IMR-90 (cell line): ENCODE results near the gene MRGPRD. TPM values are rescaled to one million over a fixed set of nuclear protein-coding genes. Genes with fewer than 3 reads are reported as not detected.

Experiments used
- ATAC-seq: fragments of 200-7000 bp; cut with Tn5 transposase; 2 replicates; pipeline ENCODE4 v1.9.1; 2020; ENCODE audit warnings: low read depth, mild to moderate bottlenecking, moderate library complexity
- BruUV-seq: library from RNA; stranded (reverse); fragments of 400-500 nt; replicated peaks from 2 replicates; lab custom pipeline; 2021; lab: Mats Ljungman, UMichigan
- CTCF ChIA-PET: fragments of 300-600 bp; formaldehyde crosslinking; extraction: SDS; loops from one replicate; lab custom pipeline; 2021; ENCODE audit warnings: antibody characterized with exemption; lab: Yijun Ruan, JAX
- POLR2A ChIA-PET: fragments of 300-600 bp; sonication (Branson Sonifier 250); formaldehyde crosslinking; loops from one replicate; lab custom pipeline; 2022; ENCODE audit warnings: antibody characterized with exemption; ENCODE audit not compliant: unreplicated experiment; lab: Charles Lee
- DNase-seq: peaks from one replicate; pipeline ENCODE4 v3.0.0; 2013
- H2AFZ ChIP-seq: replicated peaks from 2 replicates; pipeline ENCODE3; 2013; ENCODE audit warnings: low read length, mild to moderate bottlenecking; ENCODE audit not compliant: poor library complexity
- H2AK5ac ChIP-seq: 2 replicates; pipeline ENCODE4 v1.6.1; 2013; ENCODE audit warnings: low read depth, low read length, inconsistent platforms
- H2AK9ac ChIP-seq: replicated peaks from 2 replicates; pipeline ENCODE3; 2013; ENCODE audit warnings: mild to moderate bottlenecking, low read depth, low read length, moderate library complexity; ENCODE audit not compliant: poor library complexity
- H2BK120ac ChIP-seq: 2 replicates; pipeline ENCODE4 v1.6.1; 2013; ENCODE audit warnings: low read depth, low read length, inconsistent platforms
- H2BK15ac ChIP-seq: 3 replicates; pipeline ENCODE4 v1.6.1; 2013; ENCODE audit warnings: low read depth, low read length, inconsistent platforms
- H2BK20ac ChIP-seq: 2 replicates; pipeline ENCODE4 v1.6.1; 2013; ENCODE audit warnings: low read depth, mild to moderate bottlenecking, inconsistent platforms, low read length, moderate library complexity
- H2BK5ac ChIP-seq: 2 replicates; pipeline ENCODE4 v1.6.1; 2013; ENCODE audit warnings: mild to moderate bottlenecking, low read depth, low read length, inconsistent platforms; ENCODE audit not compliant: poor library complexity, severe bottlenecking
- H3K14ac ChIP-seq: replicated peaks from 2 replicates; pipeline ENCODE4 v1.6.1; 2013; ENCODE audit warnings: low read depth, low read length, inconsistent platforms
- H3K18ac ChIP-seq: 2 replicates; pipeline ENCODE4 v1.6.1; 2013; ENCODE audit warnings: low read depth, low read length, control low read depth
- H3K23ac ChIP-seq: 2 replicates; pipeline ENCODE4 v1.6.1; 2013; ENCODE audit warnings: low read depth, low read length, inconsistent platforms
- H3K27ac ChIP-seq: 2 replicates; pipeline ENCODE4 v1.5.1; 2013; ENCODE audit warnings: mild to moderate bottlenecking, control low read depth, low read length; ENCODE audit not compliant: insufficient read depth
- H3K27me3 ChIP-seq: 2 replicates; pipeline ENCODE4 v1.6.1; 2013; ENCODE audit warnings: low read length; ENCODE audit not compliant: control insufficient read depth, insufficient read depth
- H3K36me3 ChIP-seq: 2 replicates; pipeline ENCODE4 v1.6.1; 2013; ENCODE audit warnings: low read length, mixed read lengths; ENCODE audit not compliant: control insufficient read depth, insufficient read depth
- H3K4ac ChIP-seq: 2 replicates; pipeline ENCODE4 v1.6.1; 2013; ENCODE audit warnings: low read depth, low read length, inconsistent platforms
- H3K4me1 ChIP-seq: 2 replicates; pipeline ENCODE4 v1.6.1; 2013; ENCODE audit warnings: low read length, mixed read lengths; ENCODE audit not compliant: control insufficient read depth, insufficient read depth
- H3K4me2 ChIP-seq: 2 replicates; pipeline ENCODE4 v1.6.1; 2013; ENCODE audit warnings: low read depth, mild to moderate bottlenecking, control low read depth, low read length, moderate library complexity
- H3K4me3 ChIP-seq: 2 replicates; pipeline ENCODE4 v1.5.1; 2013; ENCODE audit warnings: low read depth, mild to moderate bottlenecking, control low read depth, low read length, moderate library complexity; ENCODE audit not compliant: insufficient read depth
- H3K56ac ChIP-seq: 2 replicates; pipeline ENCODE4 v1.6.1; 2013; ENCODE audit warnings: low read length, inconsistent platforms; ENCODE audit not compliant: insufficient read depth; ENCODE audit errors: extremely low read depth
- H3K79me1 ChIP-seq, 2 experiments: 2 replicates each; pipeline ENCODE4 v1.6.1; 2013; ENCODE audit warnings: low read length in 2 of 2, inconsistent platforms in 1 of 2, low read depth in 1 of 2
- H3K9ac ChIP-seq: 2 replicates; pipeline ENCODE4 v1.6.1; 2013; ENCODE audit warnings: low read depth, low read length, control low read depth
- H3K9me1 ChIP-seq: 2 replicates; pipeline ENCODE4 v1.6.1; 2013; ENCODE audit warnings: low read length, inconsistent platforms; ENCODE audit not compliant: insufficient read depth
- H3K9me3 ChIP-seq: 2 replicates; pipeline ENCODE4 v1.6.1; 2013; ENCODE audit warnings: low read length; ENCODE audit not compliant: control insufficient read depth, insufficient read depth
- H4K20me1 ChIP-seq: 2 replicates; pipeline ENCODE4 v1.6.1; 2013; ENCODE audit warnings: low read length, inconsistent platforms; ENCODE audit not compliant: insufficient read depth
- H4K5ac ChIP-seq: 2 replicates; pipeline ENCODE4 v1.6.1; 2013; ENCODE audit warnings: mild to moderate bottlenecking, low read depth, low read length, control low read depth
- H4K8ac ChIP-seq, 2 experiments: 2 replicates each; pipeline ENCODE4 v1.6.1; 2013; ENCODE audit warnings: low read depth in 2 of 2, low read length in 2 of 2, control low read depth in 1 of 2, inconsistent platforms in 1 of 2
- H4K91ac ChIP-seq: 2 replicates; pipeline ENCODE4 v1.6.1; 2013; ENCODE audit warnings: low read depth, low read length, inconsistent platforms; ENCODE audit not compliant: insufficient read depth
- MAFK ChIP-seq: IDR thresholded peaks from 2 replicates; pipeline ENCODE4 v1.6.1; 2012; ENCODE audit warnings: low read depth, low read length, improper control_type of control experiment
- WGBS, 2 experiments: methylation state at CpG; one replicate each; pipeline versions ENCODE4 v1.1.5 to v1.1.7; 2013; ENCODE audit warnings: missing lambda C conversion rate in 2 of 2; ENCODE audit not compliant: insufficient read length in 1 of 2; ENCODE audit errors: extremely low coverage in 2 of 2; 5-methylcytosine and 5-hydroxymethylcytosine counted together
- dilution Hi-C: fragments of 300-500 bp; cut with HindIII; formaldehyde crosslinking; loops from one replicate; pipeline ENCODE4 v1.14.3; 2018; ENCODE audit warnings: low sequenced_read_pairs; ENCODE audit not compliant: unreplicated experiment
- in situ Hi-C: fragments of 300-500 bp; cut with MboI; formaldehyde crosslinking; loops from 3 replicates; pipeline ENCODE4 v1.14.3; 2019; ENCODE audit warnings: low sequenced_read_pairs, inconsistent platforms, mixed read lengths
- intact Hi-C: fragments of 100-400 bp; cut with micrococcal nuclease; formaldehyde crosslinking; loops from 2 replicates; pipeline ENCODE4 v1.10.0; 2022
- polyA plus RNA-seq, 3 experiments: library from polyadenylated mRNA; depleted of rRNA; stranded (reverse); fragments of >200 nt; gene quantifications; 2 replicates each; pipeline ENCODE4 v1.2.3, GENCODE V29; 2012; ENCODE audit warnings: low replicate concordance in 1 of 3
- total RNA-seq: library from RNA; depleted of rRNA; stranded (reverse); fragments of >200 nt; gene quantifications from 2 replicates; pipeline ENCODE4 v1.2.3, GENCODE V29; 2012

The MRGPRD gene
- total and polyA plus RNA-seq, 2 of the 4 experiments (the other 2 are of a cell fraction), result not detected

- intact Hi-C loops (no loop called here), in situ Hi-C loops (loop anchor here (25.0 kb wide), 1 partner anchor 713 kb away; no protein-coding TSS in a partner anchor), dilution Hi-C loops (no loop called here)
- no peaks in the 10 kb centered on the region; the same call in 1 of the 2 replicates for H3K27me3 ChIP-seq
- H4K91ac ChIP-seq, result no peak overlapping the region
- no peak for TF ChIP-seq MAFK
- no peak overlapping the region for H2BK120ac ChIP-seq
- no peak overlapping the region for H3K14ac ChIP-seq
- no peak overlapping the region for H3K4ac ChIP-seq
- no peak overlapping the region for H3K18ac ChIP-seq
- H2BK15ac ChIP-seq, result no peak overlapping the region
- H3K27ac ChIP-seq, result no peak overlapping the region
- H2AK9ac ChIP-seq, result no peak overlapping the region
- no peak overlapping the region for H3K4me3 ChIP-seq
- H3K9me1 ChIP-seq, result no peaks in the 10 kb centered on the region; the same call in 1 of the 2 replicates
- no peak overlapping the region for H2AFZ ChIP-seq
- H3K79me1 ChIP-seq, result no peaks in the 10 kb centered on the region
- DNase-seq, result no peak
- no peak overlapping the region for H2BK5ac ChIP-seq
- no peak overlapping the region for H3K56ac ChIP-seq
- H3K23ac ChIP-seq, result no peak overlapping the region
- no peaks in the 10 kb centered on the region for H3K9me3 ChIP-seq
- BruUV-seq, result no TSS peak
- H4K20me1 ChIP-seq, result no peaks in the 10 kb centered on the region
- no peaks in the 10 kb centered on the region for H3K36me3 ChIP-seq
- H4K5ac ChIP-seq, result no peak overlapping the region
- no peak overlapping the region for H3K9ac ChIP-seq
- ATAC-seq, result no peak
- H2BK20ac ChIP-seq, result no peak overlapping the region
- peaks cover 10% of the 10 kb centered on the region for H3K4me1 ChIP-seq
- no peak overlapping the region for H3K4me2 ChIP-seq
- POLR2A ChIA-PET, result no interaction called here
- CTCF ChIA-PET, result no interaction called here
- H4K8ac ChIP-seq, result no peak overlapping the region
- no peak overlapping the region for H2AK5ac ChIP-seq
- WGBS, 2 experiments, result no CpG with 5 or more reads among the region's 17 CpGs
These were observed 31.9 kb downstream of the MRGPRD start for GRCh38 chr11:68948935-68949334.
